HepG2 (cell line): ENCODE results near the gene MZT2A. TPM values are rescaled to one million over a fixed set of nuclear protein-coding genes. Genes with fewer than 3 reads are reported as not detected.
A peak's percentile ranks its signal among the peaks of the same experiment; 100 is the strongest.

Experiments
- AKAP8 ChIP-seq: sonication (generic); formaldehyde crosslinking; IDR thresholded peaks from 2 replicates; pipeline ENCODE4 v1.5.1; 2020; ENCODE audit warnings: mild to moderate bottlenecking, missing genetic modification reagents
- BRF2 ChIP-seq: sonication (generic); formaldehyde crosslinking; IDR thresholded peaks from 2 replicates; pipeline ENCODE4 v1.8.1; 2022; ENCODE audit warnings: mild to moderate bottlenecking, missing genetic modification reagents
- CTCF ChIP-seq: sonication (generic); formaldehyde crosslinking; IDR thresholded peaks from 2 replicates; pipeline ENCODE4 v1.5.0; 2020; ENCODE audit warnings: mild to moderate bottlenecking, missing genetic modification reagents, moderate library complexity
- DNMT1 ChIP-seq: sonication (generic); formaldehyde crosslinking; IDR thresholded peaks from 2 replicates; pipeline ENCODE4 v1.5.1; 2020; ENCODE audit warnings: mild to moderate bottlenecking, missing genetic modification reagents
- ERF ChIP-seq: IDR thresholded peaks from 2 replicates; pipeline ENCODE4 v1.6.1; 2018; ENCODE audit warnings: missing biosample characterization, missing genetic modification reagents
- HIVEP1 ChIP-seq: sonication (generic); formaldehyde crosslinking; IDR thresholded peaks from 2 replicates; pipeline ENCODE4 v1.4.0; 2020; ENCODE audit warnings: mild to moderate bottlenecking, missing genetic modification reagents
- MEF2D ChIP-seq: sonication (generic); formaldehyde crosslinking; IDR thresholded peaks from 2 replicates; pipeline ENCODE4 v1.5.1; 2020; ENCODE audit warnings: mild to moderate bottlenecking, missing genetic modification reagents
- PLRG1 ChIP-seq: fragments of 450-650 bp; conservative IDR thresholded peaks from 2 replicates; pipeline ENCODE4 v1.6.1; 2016
- RBFOX2 ChIP-seq: fragments of 200-400 bp; formaldehyde crosslinking; IDR thresholded peaks from 2 replicates; pipeline ENCODE4 v1.6.1; 2017; ENCODE audit warnings: low read depth, mild to moderate bottlenecking, low read length
- SRF ChIP-seq: IDR thresholded peaks from 2 replicates; pipeline ENCODE4 v1.6.1; 2011; ENCODE audit warnings: mild to moderate bottlenecking, low read depth, low read length, moderate library complexity
- TFE3 ChIP-seq: IDR thresholded peaks from 2 replicates; pipeline ENCODE4 v1.6.1; 2016
- THAP7 ChIP-seq: sonication (generic); formaldehyde crosslinking; IDR thresholded peaks from 2 replicates; pipeline ENCODE4 v1.8.1; 2023; ENCODE audit warnings: mild to moderate bottlenecking, missing genetic modification reagents
- ZBTB7A ChIP-seq: sonication (generic); formaldehyde crosslinking; IDR thresholded peaks from 2 replicates; pipeline ENCODE4 v1.8.0; 2022; ENCODE audit warnings: mild to moderate bottlenecking, missing genetic modification reagents
- ZFX ChIP-seq: sonication (generic); formaldehyde crosslinking; IDR thresholded peaks from 2 replicates; pipeline ENCODE4 v1.4.0; 2020; ENCODE audit warnings: mild to moderate bottlenecking, low read depth, missing genetic modification reagents, moderate library complexity
- ZNF12 ChIP-seq: sonication (generic); formaldehyde crosslinking; IDR thresholded peaks from 2 replicates; pipeline ENCODE4 v1.5.0; 2020; ENCODE audit warnings: missing genetic modification reagents
- ZNF24 ChIP-seq: fragments of 450-650 bp; IDR thresholded peaks from 2 replicates; pipeline ENCODE4 v1.6.1; 2017; ENCODE audit warnings: antibody characterized with exemption, mild to moderate bottlenecking
- ZNF562 ChIP-seq: sonication (generic); formaldehyde crosslinking; IDR thresholded peaks from 2 replicates; pipeline ENCODE4 v1.8.0; 2022; ENCODE audit warnings: missing genetic modification reagents, borderline replicate concordance
- ZNF639 ChIP-seq: conservative IDR thresholded peaks from 2 replicates; pipeline ENCODE4 v1.6.1; 2018; ENCODE audit warnings: missing genetic modification reagents
- ZNF704 ChIP-seq: sonication (generic); formaldehyde crosslinking; IDR thresholded peaks from 2 replicates; pipeline ENCODE4 v1.8.1; 2023; ENCODE audit warnings: mild to moderate bottlenecking, inconsistent platforms, moderate library complexity, missing genetic modification reagents, borderline replicate concordance
- ZNF800 ChIP-seq: sonication (generic); formaldehyde crosslinking; IDR thresholded peaks from 2 replicates; pipeline ENCODE4 v1.4.0; 2020; ENCODE audit warnings: missing genetic modification reagents
- polyA plus RNA-seq, 8 experiments: library from polyadenylated mRNA; depleted of rRNA in 3 of 8; stranded (reverse) in 7 of 8; unstranded in 1 of 8; fragments of >200 nt; fragmentation: Illumina TruSeq in 4 of 8; extraction: Trizol in 4 of 8; gene quantifications; 2 replicates each; pipeline versions ENCODE4 v1.2.1 to v1.2.3, GENCODE V29; 2011 to 2016; ENCODE audit warnings: low read depth in 4 of 8, missing spikeins in 1 of 8, mixed read lengths in 1 of 8; ENCODE audit not compliant: insufficient read depth in 1 of 8
- total RNA-seq, 5 experiments: library from RNA; depleted of rRNA; stranded (reverse); fragments of >200 nt; fragmentation: Illumina TruSeq; extraction: Trizol; gene quantifications; 2 replicates each; pipeline ENCODE4 v1.2.3, GENCODE V29; 2016; ENCODE audit warnings: low read depth in 1 of 5

Gene MZT2A
- total and polyA plus RNA-seq, 2 of the 13 experiments (the other 11 are each of a cell fraction or from before 2014, with no cell fraction given) = 221 to 349 TPM

GRCh38 chr2:131493199-131493968 lies 1.2 kb upstream of the MZT2A start (continued):
- TF ChIP-seq ZNF639 (CRISPR knock-in tag) (no peak), MEF2D (no peak), THAP7 (CRISPR knock-in tag) (no peak), ZNF800 (CRISPR knock-in tag) (peak; percentile 90; the same call in 1 of the 2 replicates), ZBTB7A (0 out of 2 replicates have a peak, but pooled peaks have one; percentile 75), ZFX (CRISPR knock-in tag) (no peak; the same call in 1 of the 2 replicates), ZNF12 (CRISPR knock-in tag) (no peak), ZNF24 (no peak), SRF (no peak), BRF2 (no peak), RBFOX2 (no peak), ZNF562 (CRISPR knock-in tag) (no peak), AKAP8 (CRISPR knock-in tag) (no peak), PLRG1 (no peak), HIVEP1 (CRISPR knock-in tag) (no peak), ERF (CRISPR knock-in tag) (no peak), TFE3 (CRISPR knock-in tag) (no peak), CTCF (CRISPR knock-in tag) (no peak), ZNF704 (CRISPR knock-in tag) (0 out of 2 replicates have a peak, but pooled peaks have one; percentile 17), DNMT1 (CRISPR knock-in tag) (no peak)
